Type B pancreatic cell (in vitro differentiated cells): ENCODE measurements around the gene GLIS1. TPM values are rescaled to one million over a fixed set of nuclear protein-coding genes. Genes with fewer than 3 reads are reported as not detected.

ENCODE experiments used
- DNase-seq: peaks from one replicate; pipeline ENCODE4 v3.0.0; 2021; ENCODE audit warnings: mixed read lengths; ENCODE audit not compliant: unreplicated experiment; ENCODE audit errors: extremely low spot score
- H3K27ac Mint-ChIP-seq: 2 replicates; pipeline ENCODE4 v1.8.0; 2021; ENCODE audit warnings: mild to moderate bottlenecking, mixed read lengths
- H3K27me3 Mint-ChIP-seq: 2 replicates; pipeline ENCODE4 v1.8.0; 2021; ENCODE audit warnings: mixed read lengths
- H3K36me3 Mint-ChIP-seq: 2 replicates; pipeline ENCODE4 v1.8.0; 2021; ENCODE audit warnings: mixed read lengths
- H3K4me1 Mint-ChIP-seq: one replicate; pipeline ENCODE4 v1.8.0; 2021; ENCODE audit warnings: mixed read lengths; ENCODE audit not compliant: unreplicated experiment
- H3K4me3 Mint-ChIP-seq: 2 replicates; pipeline ENCODE4 v1.8.0; 2021; ENCODE audit warnings: mild to moderate bottlenecking, mixed read lengths
- H3K9me3 Mint-ChIP-seq: 2 replicates; pipeline ENCODE4 v1.8.0; 2021; ENCODE audit warnings: mixed read lengths
- total RNA-seq: library from RNA; stranded (reverse); gene quantifications from 2 replicates; pipeline ENCODE4 v1.2.1, GENCODE V29; 2021; ENCODE audit warnings: low replicate concordance
- TF ChIP-seq, protein P1 (sequence below): fragments of 200-600 bp; sonication (generic); conservative IDR thresholded peaks from 2 replicates; pipeline ENCODE4 v1.5.0; 2021; ENCODE audit warnings: antibody characterized with exemption, mild to moderate bottlenecking

The GLIS1 gene
- total RNA-seq, 1 donor from 2014 or later: 2.1 TPM

DNA sequence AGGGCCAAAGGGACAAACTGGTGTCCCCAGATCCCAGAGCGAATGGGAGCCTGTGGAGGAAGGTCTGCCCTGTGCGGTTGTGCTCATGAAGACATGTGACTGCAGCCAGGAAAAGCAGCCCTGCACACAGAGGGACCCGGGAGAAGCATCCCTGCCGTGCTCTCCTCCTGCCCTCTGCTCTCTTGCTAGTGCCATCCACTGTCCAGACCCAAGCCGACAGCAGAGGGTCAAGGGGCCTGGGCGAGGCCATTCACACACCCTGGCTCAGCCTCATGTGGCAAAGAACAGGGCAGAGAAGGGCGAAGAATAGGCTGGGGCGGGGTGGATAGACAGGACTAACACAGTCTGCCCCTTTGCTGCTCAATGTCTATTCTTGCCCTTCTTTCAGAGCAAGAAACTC, 262.4 kb downstream of the GLIS1 start:
- H3K27ac Mint-ChIP-seq: no peak overlapping the region
- no peak overlapping the region for H3K4me3 Mint-ChIP-seq
- no peak for DNase-seq
- peaks cover 7% of the 10 kb centered on the region for H3K4me1 Mint-ChIP-seq
- H3K27me3 Mint-ChIP-seq: peaks cover 22% of the 10 kb centered on the region
- no peaks in the 10 kb centered on the region for H3K36me3 Mint-ChIP-seq
- no peaks in the 10 kb centered on the region for H3K9me3 Mint-ChIP-seq
- TF ChIP-seq, protein P1, sequence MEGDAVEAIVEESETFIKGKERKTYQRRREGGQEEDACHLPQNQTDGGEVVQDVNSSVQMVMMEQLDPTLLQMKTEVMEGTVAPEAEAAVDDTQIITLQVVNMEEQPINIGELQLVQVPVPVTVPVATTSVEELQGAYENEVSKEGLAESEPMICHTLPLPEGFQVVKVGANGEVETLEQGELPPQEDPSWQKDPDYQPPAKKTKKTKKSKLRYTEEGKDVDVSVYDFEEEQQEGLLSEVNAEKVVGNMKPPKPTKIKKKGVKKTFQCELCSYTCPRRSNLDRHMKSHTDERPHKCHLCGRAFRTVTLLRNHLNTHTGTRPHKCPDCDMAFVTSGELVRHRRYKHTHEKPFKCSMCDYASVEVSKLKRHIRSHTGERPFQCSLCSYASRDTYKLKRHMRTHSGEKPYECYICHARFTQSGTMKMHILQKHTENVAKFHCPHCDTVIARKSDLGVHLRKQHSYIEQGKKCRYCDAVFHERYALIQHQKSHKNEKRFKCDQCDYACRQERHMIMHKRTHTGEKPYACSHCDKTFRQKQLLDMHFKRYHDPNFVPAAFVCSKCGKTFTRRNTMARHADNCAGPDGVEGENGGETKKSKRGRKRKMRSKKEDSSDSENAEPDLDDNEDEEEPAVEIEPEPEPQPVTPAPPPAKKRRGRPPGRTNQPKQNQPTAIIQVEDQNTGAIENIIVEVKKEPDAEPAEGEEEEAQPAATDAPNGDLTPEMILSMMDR: no peak

DNA sequence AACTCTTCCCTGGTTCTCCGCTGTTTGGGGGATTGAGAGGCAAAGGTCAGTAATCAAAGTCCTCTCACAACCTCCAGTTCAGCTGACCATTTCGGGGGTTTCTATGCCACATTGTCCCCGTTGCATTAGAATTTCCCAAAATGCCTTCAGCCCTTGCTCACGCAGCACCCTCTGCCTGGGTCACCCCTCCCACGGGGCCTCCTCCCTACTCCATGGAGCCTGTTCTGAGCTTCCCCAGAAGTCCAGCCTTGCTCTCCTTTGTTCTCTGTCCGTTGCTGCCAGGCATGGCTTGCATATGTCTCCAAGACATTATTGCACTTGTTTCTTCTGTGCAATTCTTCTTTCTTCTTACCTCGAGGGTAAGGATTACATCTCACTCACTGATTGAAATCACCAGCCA, 263.3 kb downstream of the GLIS1 start:
- Mint-ChIP-seq H3K27ac (no peak overlapping the region), H3K9me3 (no peaks in the 10 kb centered on the region), H3K4me3 (no peak overlapping the region), H3K36me3 (no peaks in the 10 kb centered on the region), H3K27me3 (peaks cover 19% of the 10 kb centered on the region), H3K4me1 (peaks cover 7% of the 10 kb centered on the region)
- TF ChIP-seq, protein P1: no peak
- no peak for DNase-seq

DNA sequence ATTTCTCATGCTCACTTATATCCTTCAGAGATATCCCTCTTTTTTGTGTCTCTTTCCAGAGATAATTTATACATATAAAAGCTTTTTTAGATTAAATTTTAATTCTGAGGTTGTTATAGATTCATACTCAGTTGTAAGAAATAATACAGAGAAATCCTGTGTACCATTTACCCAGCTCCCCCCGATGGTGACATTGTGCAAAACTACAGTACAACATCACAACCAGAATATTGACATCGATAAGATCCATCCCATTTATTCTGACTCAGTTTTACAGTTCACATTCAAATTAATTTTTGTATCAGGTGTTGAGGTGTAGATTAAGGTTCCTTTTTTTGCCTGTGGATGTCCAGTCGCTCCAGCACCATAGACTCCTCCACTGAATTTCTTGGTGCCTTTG, 265.5 kb downstream of the GLIS1 start:
- H3K4me3 Mint-ChIP-seq: no peak overlapping the region
- H3K27ac Mint-ChIP-seq: no peak overlapping the region
- H3K27me3 Mint-ChIP-seq: peaks cover 10% of the 10 kb centered on the region
- TF ChIP-seq, protein P1: peak; percentile 58
- H3K4me1 Mint-ChIP-seq: peaks cover 7% of the 10 kb centered on the region
- no peaks in the 10 kb centered on the region for H3K9me3 Mint-ChIP-seq
- H3K36me3 Mint-ChIP-seq: no peaks in the 10 kb centered on the region
- no peak for DNase-seq

DNA sequence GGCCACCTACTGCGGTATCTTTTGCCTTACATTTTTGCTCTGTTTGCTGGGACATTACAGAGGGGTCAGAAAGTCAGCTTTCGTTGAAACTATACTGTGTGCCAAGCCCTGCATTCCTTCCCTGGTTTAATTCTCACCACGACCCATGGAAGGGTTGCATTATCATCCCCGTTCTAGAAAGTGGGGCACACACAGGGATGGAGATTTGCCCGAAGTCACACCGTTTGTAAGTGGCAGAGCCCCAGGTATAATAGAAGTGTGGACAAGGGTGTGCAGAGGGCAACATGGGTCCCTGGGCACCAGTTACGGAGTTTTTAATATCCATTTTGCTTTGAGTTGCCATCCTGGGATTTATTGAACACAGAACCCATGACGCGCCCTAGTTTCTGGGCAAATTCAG, 268.0 kb downstream of the GLIS1 start:
- Mint-ChIP-seq H3K9me3 (no peaks in the 10 kb centered on the region), H3K4me1 (peaks cover 8% of the 10 kb centered on the region), H3K36me3 (no peaks in the 10 kb centered on the region)

DNA sequence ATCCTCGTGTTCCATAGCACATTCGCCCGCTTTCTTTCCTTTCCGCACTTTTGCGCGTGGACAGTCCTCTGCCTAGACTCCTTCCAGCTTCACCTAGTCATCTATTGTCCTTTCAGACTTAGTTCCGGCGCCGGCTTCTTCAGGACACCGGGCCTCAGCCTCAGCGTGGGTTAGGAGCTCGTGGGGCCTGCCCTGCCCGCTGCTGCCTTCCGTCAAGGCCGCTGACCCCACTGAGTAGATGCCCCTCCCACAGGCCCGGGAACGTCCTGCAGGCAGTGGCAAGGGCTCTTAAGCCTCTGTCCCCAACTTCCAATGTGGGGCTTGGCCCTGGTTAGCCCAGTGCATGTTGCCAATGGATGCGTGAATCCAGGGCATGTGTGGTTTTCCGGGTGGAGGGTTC, 268.4 kb downstream of the GLIS1 start:
- no peaks in the 10 kb centered on the region for H3K36me3 Mint-ChIP-seq
- no peaks in the 10 kb centered on the region for H3K27me3 Mint-ChIP-seq
- H3K27ac Mint-ChIP-seq: no peak overlapping the region
- TF ChIP-seq, protein P1: no peak
- H3K4me1 Mint-ChIP-seq: peaks cover 5% of the 10 kb centered on the region
- DNase-seq: no peak
- H3K9me3 Mint-ChIP-seq: no peaks in the 10 kb centered on the region
- H3K4me3 Mint-ChIP-seq: peak overlapping the region; percentile 7

More for the DNA sequence above, 268.0 kb downstream of the GLIS1 start:
- Mint-ChIP-seq H3K27ac (no peak overlapping the region), H3K4me3 (no peak overlapping the region), H3K27me3 (peaks cover 3% of the 10 kb centered on the region)
- TF ChIP-seq, protein P1: no peak
- peak; percentile 18 for DNase-seq

DNA sequence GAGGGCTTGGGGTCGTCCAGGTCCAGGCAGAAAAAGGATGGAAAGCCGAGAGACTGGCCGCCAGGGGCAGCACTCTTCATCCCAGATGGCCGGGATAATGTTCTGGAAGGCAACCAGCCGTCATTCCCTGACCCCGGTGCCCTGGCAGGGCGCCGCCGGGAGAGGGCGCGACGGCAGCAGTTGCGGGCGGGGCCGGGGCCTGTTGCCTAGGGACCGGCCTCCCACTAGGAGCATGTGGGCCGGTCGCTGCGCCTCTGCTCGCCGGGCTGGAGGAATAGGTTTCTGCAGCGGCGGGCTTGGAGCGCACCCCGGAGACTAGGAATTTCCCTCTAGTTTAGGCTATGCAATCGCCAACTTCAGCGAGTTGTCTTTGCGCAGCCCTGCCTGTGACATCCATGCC, 268.8 kb downstream of the GLIS1 start:
- Mint-ChIP-seq H3K36me3 (no peaks in the 10 kb centered on the region), H3K4me3 (peak overlapping the region; percentile 7), H3K27me3 (no peaks in the 10 kb centered on the region), H3K4me1 (peaks cover 5% of the 10 kb centered on the region), H3K27ac (no peak overlapping the region), H3K9me3 (no peaks in the 10 kb centered on the region)
- TF ChIP-seq, protein P1: peak; percentile 94
- peak; percentile 86 for DNase-seq
